Amniotic epithelial cell (primary cell): ENCODE results near the gene CDH22.

ENCODE experiments used
- DNase-seq: peaks from one replicate; pipeline ENCODE4 v3.0.0-alpha.2; 2010; ENCODE audit warnings: low read depth

CDH22 gene

DNA sequence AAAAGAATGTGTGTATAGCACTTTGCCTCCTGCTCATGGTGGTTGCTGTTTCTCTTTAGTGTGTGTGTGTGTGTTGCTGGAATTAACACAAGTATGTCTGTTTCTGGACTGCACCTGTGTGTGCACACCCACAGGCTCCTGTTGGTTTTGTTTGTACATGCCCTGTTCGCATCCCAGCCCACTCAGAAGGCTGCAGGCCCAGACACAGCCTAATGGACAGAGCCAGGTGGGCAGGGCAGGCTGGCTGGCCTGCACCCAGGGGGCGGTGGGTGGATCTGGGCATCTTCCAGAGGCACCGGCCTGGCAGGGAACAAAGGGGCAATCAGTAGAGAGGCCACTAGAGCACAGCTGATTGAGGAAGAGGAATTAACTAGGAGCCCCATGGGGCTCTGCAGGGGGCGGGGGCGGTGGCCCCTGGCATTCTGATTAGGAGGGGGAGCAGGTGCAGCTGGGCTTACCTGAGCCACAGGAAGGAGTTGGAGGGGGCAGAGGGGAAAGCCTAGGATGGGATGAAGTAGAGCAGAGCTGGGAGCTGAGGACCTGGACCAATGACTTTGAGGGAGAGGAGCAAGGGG, 168.3 kb downstream of the CDH22 start:
- no peak for DNase-seq

DNA sequence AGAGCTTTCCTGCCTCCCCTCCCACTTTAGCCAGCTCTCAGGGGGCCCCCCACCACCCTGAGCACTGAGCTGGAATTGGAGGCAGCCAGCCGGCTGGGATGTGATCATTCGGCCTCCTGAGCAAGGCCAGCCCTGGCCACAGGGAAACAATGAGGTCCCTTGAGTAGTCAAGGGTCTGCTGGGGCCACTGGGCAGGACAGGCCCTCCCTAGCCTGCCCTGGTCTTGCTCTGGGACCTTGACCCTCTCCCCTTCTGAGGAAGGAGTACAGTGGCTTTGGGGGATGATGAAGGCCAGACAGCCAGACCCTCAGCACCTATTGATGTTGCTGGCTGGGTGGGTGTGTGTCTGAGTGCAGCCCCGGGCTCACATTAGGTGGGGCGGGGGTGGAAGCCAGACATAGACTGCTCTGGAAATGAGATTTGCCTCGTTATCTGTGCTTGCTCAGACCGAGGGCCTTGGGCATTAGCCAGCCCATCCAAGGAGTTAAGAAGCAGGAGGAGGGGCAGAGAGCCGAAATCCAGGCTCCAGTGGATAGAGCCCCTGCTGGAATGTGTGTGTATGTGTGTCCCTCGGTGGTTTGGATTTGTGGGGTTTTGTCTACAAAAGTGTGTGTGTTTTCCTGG, 168.9 kb downstream of the CDH22 start:
- DNase-seq: no peak

DNA sequence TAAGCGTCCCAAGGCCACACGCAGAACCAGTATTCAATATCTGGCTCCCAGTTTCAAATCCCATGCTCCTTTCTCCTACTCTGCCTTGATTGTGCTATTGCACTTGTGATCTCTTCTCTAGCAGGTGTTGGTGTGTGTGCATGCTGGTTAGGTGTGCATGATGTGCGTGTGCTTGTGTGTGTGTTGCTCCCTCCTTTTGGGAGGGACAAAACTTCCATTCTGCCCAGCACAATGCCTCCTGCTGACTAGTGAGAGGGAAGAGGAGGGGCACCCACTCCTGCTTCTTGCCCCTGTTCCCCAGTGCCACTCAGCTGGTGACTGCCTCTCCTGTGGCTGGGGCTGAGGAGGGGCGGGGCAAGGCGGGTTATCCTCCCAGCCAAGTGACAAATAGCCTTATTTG, 170.5 kb downstream of the CDH22 start:
- no peak for DNase-seq

DNA sequence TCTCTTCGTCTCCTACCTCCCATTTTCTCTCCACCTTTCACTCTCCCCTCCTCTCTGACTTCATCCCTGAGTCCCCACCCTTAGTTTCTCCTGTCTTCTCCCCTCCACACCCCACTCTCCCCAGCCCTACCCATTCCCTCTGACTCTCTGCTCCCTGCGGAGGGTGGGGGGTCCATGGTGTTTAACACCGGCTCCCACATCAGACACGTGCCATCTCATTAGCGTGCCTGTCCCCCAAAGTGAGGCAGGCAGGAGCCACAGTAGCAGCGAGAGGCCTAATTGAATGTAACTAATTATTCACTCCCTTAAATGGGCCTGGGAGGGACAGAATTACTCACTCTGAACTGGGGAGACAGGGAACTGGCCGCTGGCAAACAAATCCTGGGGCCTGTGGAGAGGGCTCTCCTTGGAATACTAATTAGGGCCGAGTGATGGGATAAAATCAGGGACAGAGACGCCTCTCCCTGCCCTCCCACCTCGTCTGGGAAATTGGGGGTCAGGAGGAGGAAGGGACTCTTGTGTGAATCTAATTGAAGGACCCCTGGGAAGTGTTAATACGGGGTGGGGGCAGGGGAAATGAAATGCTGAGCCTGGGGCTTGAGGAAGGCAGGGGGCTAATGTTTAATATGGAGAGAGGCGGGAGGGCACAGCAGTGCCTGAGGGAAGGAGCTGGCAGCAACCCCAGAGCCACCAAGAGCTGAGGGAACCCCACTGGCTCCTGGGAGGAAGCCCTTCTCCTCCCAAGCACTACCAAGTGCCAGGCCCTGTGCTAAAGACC, 172.3 kb downstream of the CDH22 start:
- no peak for DNase-seq

DNA sequence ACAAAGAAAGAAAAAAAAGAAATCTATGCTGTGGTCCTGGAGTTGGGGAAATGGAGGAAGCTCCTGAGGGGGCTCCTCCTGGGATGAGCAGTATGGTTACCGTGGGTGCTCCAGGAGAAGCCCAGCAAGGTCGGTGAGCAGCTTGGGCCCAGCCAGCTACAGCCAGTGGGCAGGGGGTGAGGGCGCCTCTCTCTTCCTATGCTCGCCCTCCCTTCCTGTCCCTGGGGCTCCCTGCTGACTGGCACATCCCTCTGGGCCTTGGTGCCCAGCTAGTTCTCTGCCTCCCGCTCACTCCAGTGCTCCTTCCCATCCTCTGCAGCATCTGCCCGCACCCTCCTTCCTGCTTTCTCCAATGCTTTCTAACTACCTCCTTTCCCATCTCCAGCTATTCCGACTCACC, 173.6 kb downstream of the CDH22 start:
- no peak for DNase-seq

DNA sequence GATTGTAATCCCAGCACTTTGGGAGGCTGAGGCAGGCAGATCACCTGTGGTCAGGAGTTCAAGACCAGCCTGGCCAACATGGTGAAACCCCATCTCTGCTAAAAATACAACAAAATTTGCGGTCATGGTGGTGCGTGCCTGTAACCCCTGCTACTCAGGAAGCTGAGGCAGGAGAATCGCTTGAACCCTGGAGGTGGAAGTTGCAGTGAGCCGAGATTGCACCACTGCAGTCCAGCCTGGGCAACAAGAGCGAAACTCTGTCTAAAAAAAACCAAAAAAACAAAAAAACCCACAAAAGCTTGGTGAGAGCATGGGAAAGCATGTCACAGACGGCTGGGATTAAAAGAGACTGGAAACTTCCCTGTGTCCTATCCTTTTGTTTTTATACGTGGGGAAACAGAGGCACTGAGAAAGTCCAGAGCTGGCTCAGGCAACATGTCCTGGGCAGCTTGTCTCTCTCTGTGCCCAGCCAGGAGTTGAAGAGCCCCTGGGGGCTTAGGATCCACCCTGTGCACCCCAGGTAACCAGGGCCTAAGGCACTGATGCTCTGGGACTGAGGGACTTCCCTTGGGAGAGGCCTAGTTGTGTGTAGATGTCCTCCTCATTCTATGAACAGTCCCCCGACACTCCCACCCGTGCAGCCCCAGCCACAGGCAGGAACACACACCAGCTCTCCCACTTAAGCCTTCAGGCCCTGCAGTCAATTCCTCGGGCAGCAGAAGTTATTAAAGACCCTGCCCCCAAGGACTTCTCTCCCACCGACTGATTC, 174.2 kb downstream of the CDH22 start:
- no peak for DNase-seq

DNA sequence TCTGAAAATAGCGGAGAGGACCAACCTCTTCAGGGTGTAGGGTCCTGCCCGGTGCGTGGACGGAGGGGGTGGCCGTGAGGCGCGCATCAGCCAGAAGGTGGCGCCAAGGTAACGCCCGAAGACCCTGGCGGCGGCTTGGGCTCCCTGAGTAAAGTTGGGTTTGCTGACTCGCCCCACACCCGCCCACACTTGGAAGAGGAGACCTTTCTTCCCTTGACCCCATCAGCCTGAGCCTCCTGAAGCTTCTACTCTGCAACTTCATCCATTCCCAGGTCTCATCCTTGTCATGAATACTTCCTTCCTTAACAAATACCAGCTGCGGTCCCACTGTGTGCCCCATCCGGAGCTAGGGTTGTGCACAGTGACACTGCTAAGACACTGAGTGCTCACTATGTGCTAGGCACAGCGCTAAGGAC, 175.6 kb downstream of the CDH22 start:
- peak; percentile 37 for DNase-seq

DNA sequence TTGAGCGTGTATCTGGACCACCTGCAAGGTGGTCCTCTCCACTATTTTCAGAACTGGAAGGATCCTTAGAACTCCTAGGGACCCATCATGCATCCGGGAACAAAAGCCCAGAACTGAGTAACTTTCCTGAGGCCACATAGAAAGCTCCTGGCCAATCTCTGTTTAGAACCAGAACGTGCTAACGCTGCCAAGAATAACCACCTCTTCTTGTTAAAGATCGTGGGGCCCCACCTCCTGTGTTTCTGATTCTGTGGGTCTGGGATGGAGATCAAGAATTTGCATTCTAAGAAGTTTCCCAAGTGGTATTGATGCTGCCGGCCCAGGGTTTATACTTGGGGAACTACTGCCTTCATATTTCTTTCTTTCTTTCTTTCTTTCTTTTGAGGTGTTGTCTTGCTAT, 176.9 kb downstream of the CDH22 start:
- no peak for DNase-seq

DNA sequence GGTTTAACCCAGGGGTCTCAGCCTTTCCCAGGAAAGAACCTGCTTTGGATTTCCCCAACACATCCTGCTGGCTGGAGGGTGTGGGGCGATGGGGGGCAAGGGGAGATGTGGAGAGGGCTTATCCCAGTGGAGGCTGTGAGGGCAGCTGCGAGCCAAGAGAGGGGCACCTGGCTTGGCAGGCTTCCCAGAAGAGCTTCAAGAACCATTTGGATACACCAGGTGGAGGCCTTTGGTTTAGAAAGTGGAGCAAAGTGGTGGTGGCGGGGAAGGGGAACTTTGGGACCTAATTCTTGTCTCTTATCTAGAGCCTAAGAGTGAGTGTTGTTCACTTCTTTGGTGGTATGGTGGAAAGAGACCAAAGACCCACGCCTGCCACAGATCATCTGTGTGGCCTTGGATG, 177.8 kb downstream of the CDH22 start:
- DNase-seq: no peak

DNA sequence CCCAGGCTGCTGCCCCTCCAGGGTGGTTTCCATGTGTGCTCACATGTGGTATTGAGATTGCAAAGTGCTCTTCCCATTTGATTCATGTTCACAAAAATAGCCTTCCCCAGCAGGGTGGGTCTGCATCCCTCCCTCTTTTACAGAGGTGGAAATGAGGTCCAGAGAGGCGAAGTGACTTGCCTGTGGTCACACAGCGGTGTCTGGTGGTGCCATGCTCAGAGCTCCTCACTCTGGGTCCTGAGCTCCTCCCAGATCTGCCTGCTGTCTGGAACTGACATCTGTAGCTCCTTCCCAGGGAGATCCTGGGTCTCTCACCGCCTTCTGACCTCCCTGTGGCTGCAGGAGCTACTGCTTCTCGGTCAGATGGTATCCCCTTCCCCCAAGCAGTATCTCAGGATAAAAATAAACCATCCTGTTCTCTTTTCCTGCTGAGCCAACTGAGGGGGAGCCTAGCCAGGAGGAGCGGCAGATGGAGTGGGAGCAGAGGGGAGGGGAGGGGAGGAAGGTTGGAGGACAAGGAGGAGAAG, 178.3 kb downstream of the CDH22 start:
- peak; percentile 36 for DNase-seq

DNA sequence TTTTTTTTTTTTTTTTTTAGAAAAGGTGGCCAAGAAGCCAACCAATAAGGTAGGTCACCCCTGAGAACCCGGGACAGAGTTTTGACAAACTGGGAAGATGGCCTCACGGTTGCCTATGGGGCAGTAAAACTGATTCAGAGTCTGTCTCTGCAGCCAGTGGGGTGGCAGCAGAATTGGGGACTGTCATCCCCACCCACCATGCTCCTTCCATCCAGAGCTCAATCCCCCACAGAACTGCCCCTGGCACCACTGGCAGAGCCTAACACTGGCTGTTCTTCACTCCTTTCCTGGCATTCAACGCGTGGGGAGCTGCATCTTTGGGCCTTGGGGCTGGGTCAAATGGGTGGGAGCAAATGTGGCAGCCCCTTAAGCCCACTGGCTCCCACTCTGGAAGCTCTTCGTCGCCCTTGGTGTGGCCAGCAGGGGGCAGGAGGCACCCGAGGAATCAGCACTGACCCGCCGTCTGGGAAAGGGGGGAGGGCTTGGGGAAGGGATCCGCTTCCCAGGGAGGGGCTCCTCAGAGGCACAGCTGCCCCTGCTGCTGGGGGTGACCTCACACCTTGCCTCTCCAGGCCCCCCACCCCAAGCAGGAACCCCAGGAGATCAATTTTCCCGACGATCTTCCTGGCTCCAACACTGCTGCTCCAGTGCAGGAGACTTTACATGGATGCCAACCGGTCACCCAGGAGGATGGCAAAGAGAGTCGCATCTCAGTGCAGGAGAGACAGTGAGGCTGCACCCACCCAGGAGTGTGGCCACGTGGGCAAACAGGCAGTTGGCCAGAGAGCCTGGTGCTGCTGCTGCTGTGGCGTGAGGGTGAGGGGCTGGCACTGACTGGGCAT, 179.8 kb downstream of the CDH22 start:
- DNase-seq: no peak

DNA sequence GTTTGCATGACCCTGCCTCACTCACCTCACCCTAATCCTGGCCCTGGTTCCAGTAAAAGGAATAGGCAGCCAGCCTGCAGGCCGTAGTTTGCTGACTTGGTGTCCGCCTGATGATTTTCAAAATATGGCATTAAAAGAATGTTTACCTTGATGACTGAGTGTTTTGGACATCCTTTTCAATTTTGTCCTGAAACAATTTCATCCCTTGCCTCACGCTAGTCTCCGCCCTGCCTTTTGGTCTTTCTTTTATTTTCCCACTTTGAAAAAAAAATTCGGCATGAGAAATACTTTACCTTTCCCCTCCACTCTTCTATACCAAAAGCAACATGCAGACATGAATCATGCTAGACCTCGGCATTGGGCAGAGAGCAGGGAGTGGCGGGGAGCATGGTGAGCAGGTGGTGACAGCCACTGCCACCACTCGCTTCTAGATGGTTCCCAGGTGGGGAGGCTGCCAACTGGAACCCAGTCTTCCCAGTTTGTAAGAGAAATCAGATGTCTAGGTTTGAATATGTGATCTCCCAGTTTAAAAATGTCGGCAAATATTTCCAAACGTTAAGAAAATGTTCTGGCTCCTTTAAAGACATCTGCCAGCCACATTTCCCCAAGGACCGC, 180.8 kb downstream of the CDH22 start:
- DNase-seq: no peak

DNA sequence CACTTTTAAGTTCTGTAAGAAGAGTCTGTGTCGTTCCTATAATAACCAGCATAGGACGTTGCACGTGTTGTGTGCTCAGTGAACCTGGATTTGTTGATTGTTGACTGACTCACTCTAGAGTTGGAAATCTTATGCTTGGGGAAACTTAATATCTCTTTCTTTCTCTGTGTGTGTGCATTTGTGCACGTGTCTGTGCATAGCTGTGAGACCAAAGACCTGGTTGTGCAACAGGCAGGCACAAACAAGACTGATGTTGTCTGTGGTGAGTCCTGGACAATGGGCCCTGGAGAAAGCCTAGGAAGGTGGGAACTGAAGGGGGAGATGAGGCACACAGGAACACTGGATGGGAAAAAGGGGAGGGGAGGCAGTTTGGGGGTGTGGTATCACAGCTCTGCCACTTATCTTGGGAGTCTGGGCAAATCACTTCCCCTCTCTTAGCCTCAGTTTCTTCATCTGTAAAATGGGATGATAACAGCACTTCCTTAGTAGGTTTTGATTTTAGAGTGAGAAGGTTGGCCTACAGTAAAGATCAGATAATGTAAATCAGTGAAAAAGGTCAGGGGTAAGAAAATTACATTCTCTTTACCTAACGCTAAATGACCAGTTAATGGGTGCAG, 181.8 kb downstream of the CDH22 start:
- DNase-seq: no peak
